ENCODE data around the gene CCNG1. TPM values are rescaled to one million over a fixed set of nuclear protein-coding genes. Genes with fewer than 3 reads are reported as not detected.
"Not testable (repeated sequence)": the region's sequence is repeated elsewhere in the genome, so short reads cannot be mapped to it uniquely, and the experiment has no call there.

The CCNG1 gene
- total RNA-seq, 1 donor from 2014 or later: 71.2 TPM

DNA sequence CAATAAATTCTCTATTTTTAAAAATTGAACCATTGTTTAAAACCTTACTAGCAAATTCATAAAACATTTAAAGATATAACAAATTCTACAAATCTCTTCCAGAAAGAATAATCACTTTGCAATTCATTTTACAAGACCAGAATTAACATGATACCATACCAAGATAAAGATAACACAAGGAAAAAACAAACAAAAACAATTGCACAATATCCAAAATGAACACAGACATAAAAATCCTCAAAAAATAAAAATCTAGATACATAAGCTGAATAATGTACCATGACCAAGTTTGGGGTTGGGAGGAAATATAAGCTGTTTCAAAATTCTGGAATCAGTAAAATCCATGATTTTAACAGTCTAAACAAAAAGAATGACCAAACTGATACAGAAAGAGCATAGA, 11.1 kb downstream of the CCNG1 start:
- H3K4me3 Mint-ChIP-seq: no peak overlapping the region
- ChIA-PET CTCF (no interaction called here), POLR2A (interaction anchor here (1.5 kb wide), 1 partner anchor 11 kb away, joined by 7 read pairs; the partner anchor contains the start of genes HMMR and NUDCD2)
- ATAC-seq (ENCODE audit: low read depth) (no peak), DNase-seq (no peak)
- intact Hi-C loops (cut with micrococcal nuclease): no loop called here
- no peaks in the 10 kb centered on the region for H3K27me3 Mint-ChIP-seq
- TF ChIP-seq, protein P1, sequence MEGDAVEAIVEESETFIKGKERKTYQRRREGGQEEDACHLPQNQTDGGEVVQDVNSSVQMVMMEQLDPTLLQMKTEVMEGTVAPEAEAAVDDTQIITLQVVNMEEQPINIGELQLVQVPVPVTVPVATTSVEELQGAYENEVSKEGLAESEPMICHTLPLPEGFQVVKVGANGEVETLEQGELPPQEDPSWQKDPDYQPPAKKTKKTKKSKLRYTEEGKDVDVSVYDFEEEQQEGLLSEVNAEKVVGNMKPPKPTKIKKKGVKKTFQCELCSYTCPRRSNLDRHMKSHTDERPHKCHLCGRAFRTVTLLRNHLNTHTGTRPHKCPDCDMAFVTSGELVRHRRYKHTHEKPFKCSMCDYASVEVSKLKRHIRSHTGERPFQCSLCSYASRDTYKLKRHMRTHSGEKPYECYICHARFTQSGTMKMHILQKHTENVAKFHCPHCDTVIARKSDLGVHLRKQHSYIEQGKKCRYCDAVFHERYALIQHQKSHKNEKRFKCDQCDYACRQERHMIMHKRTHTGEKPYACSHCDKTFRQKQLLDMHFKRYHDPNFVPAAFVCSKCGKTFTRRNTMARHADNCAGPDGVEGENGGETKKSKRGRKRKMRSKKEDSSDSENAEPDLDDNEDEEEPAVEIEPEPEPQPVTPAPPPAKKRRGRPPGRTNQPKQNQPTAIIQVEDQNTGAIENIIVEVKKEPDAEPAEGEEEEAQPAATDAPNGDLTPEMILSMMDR (IDR thresholded peaks at IDR 0.05): no peak
- no peak overlapping the region for H3K27ac Mint-ChIP-seq
- no peaks in the 10 kb centered on the region for H3K4me1 Mint-ChIP-seq
- H3K36me3 Mint-ChIP-seq (ENCODE audit: low read depth): peaks cover 70% of the 10 kb centered on the region
- no peaks in the 10 kb centered on the region for H3K9me3 Mint-ChIP-seq

DNA sequence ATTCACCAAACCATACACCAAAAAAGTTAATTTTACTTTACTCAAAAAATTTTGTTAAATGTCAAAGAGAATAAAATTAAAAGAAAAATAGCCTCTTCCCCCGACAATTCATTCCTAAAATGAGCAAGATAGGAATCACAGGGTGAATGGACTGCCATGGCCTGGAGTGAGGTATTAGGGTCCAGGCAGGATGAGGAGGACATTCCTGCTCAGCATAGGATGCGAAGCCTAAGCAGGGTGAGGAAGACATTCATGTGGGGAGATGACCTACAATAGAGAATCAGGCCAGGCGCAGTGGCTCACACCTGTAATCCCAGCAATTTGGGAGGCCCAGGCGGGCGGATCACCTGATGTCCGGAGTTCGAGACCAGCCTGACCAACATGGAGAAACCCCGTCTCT, 14.1 kb downstream of the CCNG1 start:
- Mint-ChIP-seq H3K36me3 (ENCODE audit: low read depth) (peaks cover 67% of the 10 kb centered on the region), H3K4me3 (no peak overlapping the region), H3K27me3 (no peaks in the 10 kb centered on the region), H3K27ac (no peak overlapping the region), H3K4me1 (peaks cover 3% of the 10 kb centered on the region), H3K9me3 (no peaks in the 10 kb centered on the region)
- ChIA-PET CTCF (no interaction called here), POLR2A (interaction anchor here (1.5 kb wide), 1 partner anchor 8 kb away, joined by 4 read pairs; the partner anchor contains the start of genes HMMR and NUDCD2)
- intact Hi-C loops (cut with micrococcal nuclease): no loop called here
- no peak for DNase-seq
- TF ChIP-seq, protein P1 (IDR thresholded peaks at IDR 0.05): no peak
- no peak for ATAC-seq (ENCODE audit: low read depth)

DNA sequence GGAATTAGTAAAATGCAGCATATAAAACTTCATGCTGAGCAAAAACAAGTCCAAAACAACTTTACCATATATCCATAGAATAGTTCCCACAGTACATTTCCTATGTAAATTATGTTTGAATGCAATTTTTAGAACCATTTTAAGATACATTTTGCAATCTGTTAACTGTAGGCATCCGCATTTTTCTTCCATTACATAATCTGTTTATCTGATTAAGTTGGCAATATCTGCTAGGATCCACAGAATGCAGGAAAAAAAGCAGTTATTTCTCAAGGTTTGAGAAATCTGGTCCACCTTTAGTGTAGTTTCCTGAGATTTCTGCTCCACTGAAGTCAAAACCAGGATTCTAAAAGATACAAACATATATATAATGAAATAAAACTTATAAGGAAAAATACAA, 16.3 kb downstream of the CCNG1 start:
- POLR2A ChIA-PET: no interaction called here
- peaks cover 50% of the 10 kb centered on the region for H3K36me3 Mint-ChIP-seq (ENCODE audit: low read depth)
- TF ChIP-seq, protein P1 (IDR thresholded peaks at IDR 0.05): no peak

DNA sequence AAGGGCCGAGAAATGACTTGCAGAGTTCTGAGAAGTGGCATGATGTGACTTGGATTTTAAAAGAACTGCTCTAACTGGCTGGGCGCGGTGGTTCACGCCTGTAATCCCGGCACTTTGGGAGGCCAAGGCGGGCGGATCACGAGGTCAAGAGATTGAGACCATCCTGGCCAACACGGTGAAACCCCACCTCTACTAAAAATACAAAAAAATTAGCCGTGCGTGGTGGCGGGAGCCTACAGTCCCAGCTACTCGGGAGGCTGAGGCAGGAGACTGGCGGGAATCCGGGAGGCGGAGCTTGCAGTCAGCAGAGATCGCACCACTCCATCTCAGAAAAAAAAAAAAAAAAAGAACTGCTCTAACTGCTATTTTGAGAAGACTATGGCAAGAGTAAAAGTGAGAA, 18.0 kb downstream of the CCNG1 start:
- intact Hi-C loops (cut with micrococcal nuclease); DNase-seq; H3K4me3 Mint-ChIP-seq; H3K27me3 Mint-ChIP-seq; H3K27ac Mint-ChIP-seq; CTCF ChIA-PET; H3K9me3 Mint-ChIP-seq; ATAC-seq (ENCODE audit: low read depth): not testable (repeated sequence)
- Mint-ChIP-seq H3K4me1 (peaks cover 23% of the 10 kb centered on the region), H3K36me3 (ENCODE audit: low read depth) (peaks cover 51% of the 10 kb centered on the region)
- POLR2A ChIA-PET: interaction anchor here (0.6 kb wide), 1 partner anchor 1693 kb away, joined by 3 read pairs; no protein-coding TSS in a partner anchor

More for the DNA sequence above, 16.3 kb downstream of the CCNG1 start:
- H3K9me3 Mint-ChIP-seq: no peaks in the 10 kb centered on the region
- ATAC-seq (ENCODE audit: low read depth) (no peak), DNase-seq (no peak)
- H3K27ac Mint-ChIP-seq: no peak overlapping the region
- intact Hi-C loops (cut with micrococcal nuclease): no loop called here
- CTCF ChIA-PET: no interaction called here
- no peak overlapping the region for H3K4me3 Mint-ChIP-seq
- H3K4me1 Mint-ChIP-seq: peaks cover 10% of the 10 kb centered on the region
- H3K27me3 Mint-ChIP-seq: no peaks in the 10 kb centered on the region

DNA sequence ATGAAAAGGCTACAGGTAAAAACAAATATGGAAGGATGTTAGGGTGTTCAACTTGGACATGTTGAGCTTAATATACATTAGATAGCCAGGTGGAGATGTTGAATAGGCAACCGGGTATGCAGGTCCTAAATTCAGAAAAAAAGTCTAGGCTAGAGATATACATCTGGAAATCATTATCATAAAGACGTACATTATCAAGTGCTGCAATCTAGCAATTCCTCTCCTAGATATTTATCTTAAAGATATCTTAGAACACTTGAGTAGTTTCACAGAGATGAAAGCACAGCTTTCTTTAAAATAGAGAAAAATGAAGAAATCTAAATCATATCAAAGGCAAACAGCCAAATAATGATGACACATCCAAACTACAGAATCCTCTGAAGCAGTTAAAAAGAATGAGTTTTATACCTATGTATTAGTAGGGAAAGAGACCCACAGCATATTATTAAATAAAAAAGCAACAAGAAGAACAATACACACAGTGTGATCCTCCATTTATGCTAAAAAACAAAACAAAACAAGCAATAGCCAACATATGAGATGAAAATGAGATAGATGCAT, 18.7 kb downstream of the CCNG1 start:
- intact Hi-C loops (cut with micrococcal nuclease): no loop called here
- no peaks in the 10 kb centered on the region for H3K9me3 Mint-ChIP-seq
- no peak overlapping the region for H3K27ac Mint-ChIP-seq
- no peak overlapping the region for H3K4me3 Mint-ChIP-seq
- no peak for ATAC-seq (ENCODE audit: low read depth)
- H3K27me3 Mint-ChIP-seq: no peaks in the 10 kb centered on the region
- TF ChIP-seq, protein P1 (IDR thresholded peaks at IDR 0.05): no peak
- no peak for DNase-seq
- ChIA-PET POLR2A (no interaction called here), CTCF (no interaction called here)
- H3K4me1 Mint-ChIP-seq: peaks cover 30% of the 10 kb centered on the region
- peaks cover 47% of the 10 kb centered on the region for H3K36me3 Mint-ChIP-seq (ENCODE audit: low read depth)

DNA sequence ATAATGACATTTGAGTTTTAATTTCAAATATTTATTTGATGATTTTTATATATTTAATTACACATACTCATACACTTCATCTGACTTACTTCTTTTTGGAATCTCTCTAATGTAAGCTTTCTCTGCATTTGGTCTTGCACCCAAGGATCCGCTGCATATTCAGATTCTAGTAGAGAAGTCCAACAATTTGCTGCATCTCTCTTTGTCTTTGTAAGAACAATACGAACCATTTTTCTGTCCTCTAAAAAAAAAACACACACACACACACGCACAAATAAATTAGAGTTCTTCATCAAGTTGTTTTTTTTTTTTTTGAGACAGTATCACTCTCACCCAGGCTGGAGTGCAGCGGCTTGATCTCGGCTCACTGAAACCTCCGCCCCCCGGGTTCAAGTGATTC, 19.4 kb downstream of the CCNG1 start:
- intact Hi-C loops (cut with micrococcal nuclease): no loop called here
- CTCF ChIA-PET: no interaction called here
- H3K27me3 Mint-ChIP-seq: no peaks in the 10 kb centered on the region

More for the DNA sequence above, 19.4 kb downstream of the CCNG1 start:
- POLR2A ChIA-PET: interaction anchor here (1.4 kb wide), 1 partner anchor 48 kb away, joined by 4 read pairs; the partner anchor contains the start of gene MAT2B
- Mint-ChIP-seq H3K4me3 (no peak overlapping the region), H3K4me1 (peaks cover 35% of the 10 kb centered on the region), H3K9me3 (no peaks in the 10 kb centered on the region), H3K27ac (no peak overlapping the region), H3K36me3 (ENCODE audit: low read depth) (peaks cover 42% of the 10 kb centered on the region)
- DNase-seq: no peak
- TF ChIP-seq, protein P1 (IDR thresholded peaks at IDR 0.05): no peak
- ATAC-seq (ENCODE audit: low read depth): no peak
